Lung microvascular endothelial cell (primary cell): ENCODE data around the gene ZNF778. TPM values are rescaled to one million over a fixed set of nuclear protein-coding genes. Genes with fewer than 3 reads are reported as not detected.

Source experiments
- DNase-seq, 2 donors: peaks; one replicate each; pipeline versions ENCODE4 v3.0.0 to v3.0.0-alpha.2; 2010; ENCODE audit warnings: low read depth in 2 of 2
- total RNA-seq: library from RNA; depleted of rRNA; stranded (reverse); fragments of >200 nt; gene quantifications from 2 replicates; pipeline ENCODE4 v1.2.1, GENCODE V29; 2014

ZNF778 gene
- 6.3 and 8.7 TPM in 2 replicates for total RNA-seq

GRCh38 chr16:89217388-89218191 lies at the start of gene ZNF778:
Gene ZNF778, plus strand, starts transcription at chr16:89217703. Its CDS starts 3,425 bp downstream, at chr16:89221128.
- DNase-seq = peak; percentile 90 to 91

- no peak for DNase-seq
These were observed 48.9 kb upstream of the ZNF778 start for GRCh38 chr16:89168381-89169189.

GRCh38 chr16:89169778-89170177 lies 47.7 kb upstream of the ZNF778 start:
- DNase-seq = no peak

- no peak for DNase-seq
These were observed 46.9 kb upstream of the ZNF778 start for GRCh38 chr16:89170346-89171215.

- peak; percentile 89 to 93 for DNase-seq
These were observed 46.0 kb upstream of the ZNF778 start, which contains the start of gene CDH15 for GRCh38 chr16:89171216-89172170. Gene CDH15, plus strand, starts transcription at chr16:89171748. Its CDS starts 84 bp downstream, at chr16:89171832.

GRCh38 chr16:89172171-89172527 lies 45.4 kb upstream of the ZNF778 start:
- DNase-seq = no peak

DNA sequence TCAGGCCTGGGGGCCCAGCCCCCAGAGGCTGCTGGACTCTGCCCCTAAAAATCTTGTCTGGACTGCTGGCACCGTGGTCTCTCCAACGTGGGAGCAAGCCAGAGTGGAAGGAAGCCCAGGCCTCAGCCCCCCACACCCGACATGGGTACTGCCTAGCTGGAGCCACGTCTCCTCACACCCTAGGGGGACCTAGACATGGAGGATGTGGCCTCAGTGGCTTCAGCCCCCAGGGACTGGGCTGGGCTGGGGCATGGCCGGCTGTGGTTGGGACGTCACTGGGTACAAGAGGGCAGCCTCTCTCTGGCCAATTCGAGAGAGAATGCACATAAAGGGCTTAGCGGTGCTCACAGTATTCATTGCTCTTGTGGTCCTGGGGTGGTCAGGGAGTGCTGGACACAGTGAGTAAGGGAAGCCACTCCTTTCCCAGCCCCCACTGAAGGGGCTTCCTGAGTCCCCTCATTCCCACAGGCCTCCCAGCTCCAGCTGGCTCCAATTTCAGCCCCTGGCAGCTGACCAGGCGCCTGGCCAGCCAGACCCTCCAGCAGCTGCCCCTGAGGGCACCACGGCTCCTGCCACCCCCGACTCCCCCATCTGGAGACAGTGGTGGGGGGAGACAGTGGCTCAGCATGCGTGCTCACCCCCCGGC lies 44.9 kb upstream of the ZNF778 start:
- no peak for DNase-seq

DNA sequence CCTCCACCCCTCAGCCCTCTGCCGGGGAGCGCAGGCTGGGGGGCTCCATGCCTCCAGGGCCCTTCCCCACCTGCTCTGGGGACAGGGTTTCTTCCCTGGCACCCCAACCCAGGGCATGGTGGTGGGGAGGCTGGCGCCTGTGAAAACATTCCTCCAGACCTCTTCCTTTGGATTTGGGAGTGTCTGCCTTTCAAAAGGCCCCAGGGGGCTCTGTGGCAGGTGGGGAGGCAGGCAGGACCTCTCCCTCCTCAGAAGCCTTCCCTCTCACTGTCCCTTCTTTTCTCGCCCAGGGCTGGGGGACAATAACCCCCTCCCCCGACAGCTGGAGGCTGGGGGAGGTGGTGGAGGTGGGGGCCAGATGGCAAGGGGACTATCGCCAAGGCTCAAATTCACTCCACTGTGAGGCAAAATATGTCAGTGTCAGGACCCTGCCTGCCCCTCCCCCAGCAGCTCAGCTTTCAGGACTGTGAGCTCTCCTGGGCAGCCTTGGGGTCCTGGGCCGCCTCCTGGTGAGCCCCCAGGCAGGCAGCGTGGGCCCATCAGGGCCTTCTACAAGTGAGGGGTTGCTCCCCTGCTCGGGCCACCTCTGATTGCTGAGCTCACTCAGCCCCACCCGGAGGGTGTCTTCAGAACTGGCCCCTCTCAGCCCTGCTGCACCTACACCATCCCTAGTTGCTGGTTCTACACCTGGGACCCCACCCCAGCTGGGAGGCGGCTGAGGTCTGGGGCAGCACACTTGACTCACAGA lies 44.2 kb upstream of the ZNF778 start:
- DNase-seq = no peak

GRCh38 chr16:89174055-89174827 lies 43.3 kb upstream of the ZNF778 start:
- DNase-seq = no peak

- DNase-seq = no peak
These were observed 42.6 kb upstream of the ZNF778 start for GRCh38 chr16:89174877-89175276.

DNA sequence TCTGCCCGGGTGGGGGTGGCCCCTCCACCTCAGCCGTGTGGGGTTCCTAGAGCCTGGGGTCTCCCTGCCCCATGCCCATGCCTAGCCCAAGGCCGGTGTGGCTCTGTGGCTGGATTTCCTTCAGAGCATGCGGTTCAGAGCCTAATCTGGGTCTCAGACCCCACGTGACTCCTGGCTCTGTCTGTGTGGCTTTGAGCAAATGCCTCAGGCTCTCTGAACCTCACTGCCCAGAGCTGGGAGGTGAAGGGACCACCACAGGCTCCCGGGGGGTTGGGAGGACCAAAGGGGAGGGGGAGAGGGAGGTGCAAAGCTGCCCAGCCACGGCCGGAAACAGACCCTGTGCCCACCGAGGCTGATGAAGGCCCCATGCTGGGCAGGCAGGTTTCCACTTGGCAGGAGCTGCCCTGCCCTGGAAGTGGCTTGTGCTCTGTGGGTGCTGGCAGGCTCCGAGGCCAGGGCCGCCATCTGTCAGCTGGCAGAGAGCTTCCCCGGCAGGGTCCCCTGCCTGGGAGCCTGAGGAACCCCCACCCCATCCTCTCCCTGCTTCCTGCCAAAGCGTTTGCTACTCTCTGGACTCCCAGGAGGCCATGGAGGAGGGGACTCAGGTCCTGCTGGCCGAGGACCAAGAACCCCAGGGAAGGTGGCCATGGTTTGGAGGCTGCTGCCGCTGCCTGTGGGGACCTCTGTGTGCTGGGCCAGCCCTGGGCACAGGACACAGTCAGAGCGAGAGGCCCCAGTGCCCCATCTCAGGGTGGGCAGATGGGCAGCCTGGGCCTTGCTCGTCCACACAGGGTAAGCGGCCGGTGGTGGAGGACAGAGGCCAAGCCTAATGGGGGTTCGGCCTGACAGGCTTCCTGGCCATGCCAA lies 42.0 kb upstream of the ZNF778 start:
- DNase-seq = no peak

DNA sequence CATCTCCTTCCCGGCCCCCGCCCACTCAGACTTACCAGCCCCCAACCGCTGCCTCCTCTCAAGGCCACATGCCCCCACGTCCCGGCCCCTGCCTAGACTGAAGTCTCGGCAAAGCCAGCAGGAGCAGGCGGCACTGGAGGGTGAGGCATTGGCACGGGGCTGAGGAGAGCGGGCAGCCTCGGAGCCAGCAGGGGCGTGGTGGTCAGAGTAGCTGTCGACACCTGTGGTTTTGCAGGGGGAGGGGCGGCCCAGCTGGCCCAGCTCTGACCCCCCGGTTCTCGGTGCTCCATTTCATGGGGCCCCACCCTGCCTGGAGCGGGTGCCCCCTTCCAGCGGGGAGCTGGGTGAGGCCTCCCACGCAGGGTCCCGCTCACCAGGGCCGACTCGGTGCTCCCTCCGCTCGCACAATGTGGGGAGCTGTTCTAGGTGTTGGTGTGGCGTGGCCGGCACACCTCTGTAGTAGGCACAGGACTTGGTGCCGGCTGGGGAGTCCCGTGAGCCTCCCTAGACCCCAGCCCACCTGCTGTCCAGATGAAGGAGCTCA lies 41.3 kb upstream of the ZNF778 start:
- no peak for DNase-seq

DNA sequence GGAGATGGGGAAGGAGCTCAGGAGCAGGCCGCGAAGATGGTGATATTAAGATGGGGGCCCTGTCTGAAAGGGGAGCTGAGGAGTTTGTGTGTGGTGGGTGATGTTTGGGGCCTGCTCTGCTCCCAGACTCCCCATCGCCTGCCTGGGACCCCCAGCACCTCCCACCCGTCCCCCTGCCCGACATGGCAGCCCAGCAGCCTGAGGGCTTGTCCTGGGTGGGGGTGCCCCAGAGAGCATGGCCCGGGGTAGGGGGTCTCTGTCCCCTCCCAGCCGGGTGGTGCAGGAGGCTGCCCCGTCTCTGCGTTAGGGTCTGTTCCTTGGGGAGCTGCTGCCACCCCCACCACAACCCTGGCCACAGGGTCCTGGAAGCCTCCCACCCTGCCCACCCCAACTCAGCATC lies 40.8 kb upstream of the ZNF778 start:
- DNase-seq = no peak

DNA sequence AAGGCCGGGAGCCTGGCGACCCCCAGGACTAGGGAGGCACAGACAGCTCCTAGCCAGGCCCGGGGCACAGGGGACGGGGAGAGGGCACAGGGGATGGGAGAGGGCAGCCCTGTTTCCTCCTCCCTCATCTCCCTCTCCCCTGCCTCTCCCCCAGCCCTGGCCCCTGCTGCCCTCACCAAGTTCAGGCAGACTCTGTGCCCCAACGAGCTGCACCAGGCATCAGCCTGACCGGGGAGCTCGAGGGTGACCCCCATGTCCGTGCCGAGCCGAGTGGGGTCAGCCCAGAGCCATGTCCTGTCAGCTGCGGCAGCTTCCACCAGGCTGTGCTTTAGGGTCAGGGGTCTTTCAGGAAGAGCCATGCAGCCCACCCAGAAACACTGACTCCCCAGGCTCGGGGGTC lies 40.0 kb upstream of the ZNF778 start:
- DNase-seq = no peak

DNA sequence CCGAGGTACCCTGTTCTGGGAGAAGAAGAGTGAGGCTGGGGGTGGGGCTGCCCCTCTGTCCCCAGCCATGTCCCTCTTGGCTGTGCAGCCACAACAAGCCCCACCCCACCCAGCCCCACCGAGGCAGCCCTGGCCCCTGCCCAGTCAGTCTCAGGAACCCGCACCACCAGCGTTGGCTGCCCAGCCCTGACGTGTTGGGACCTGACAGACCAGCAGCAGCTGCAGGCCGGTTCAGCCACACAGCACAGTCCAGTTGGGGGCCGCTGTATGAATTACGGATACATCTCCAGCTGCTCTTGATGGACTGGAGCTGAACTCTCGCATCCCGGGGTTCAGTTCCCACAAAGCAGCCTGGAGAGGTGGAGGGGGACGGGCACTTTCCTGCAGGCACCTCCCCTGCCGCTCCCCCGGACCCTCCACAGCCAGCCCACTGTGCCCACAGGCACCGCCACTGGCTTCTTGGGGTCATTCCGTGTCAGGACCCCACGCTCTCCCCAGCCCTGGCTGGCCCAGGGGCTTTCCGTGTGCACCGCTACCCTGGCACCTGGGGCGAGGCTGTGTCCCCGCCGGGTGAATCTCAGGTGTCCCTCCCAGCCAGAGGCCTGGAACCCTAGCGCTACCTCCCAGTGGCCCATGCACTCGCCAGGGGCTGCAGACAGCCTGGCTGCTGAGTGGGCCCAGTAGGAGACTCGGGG lies 38.9 kb upstream of the ZNF778 start:
- no peak for DNase-seq

DNA sequence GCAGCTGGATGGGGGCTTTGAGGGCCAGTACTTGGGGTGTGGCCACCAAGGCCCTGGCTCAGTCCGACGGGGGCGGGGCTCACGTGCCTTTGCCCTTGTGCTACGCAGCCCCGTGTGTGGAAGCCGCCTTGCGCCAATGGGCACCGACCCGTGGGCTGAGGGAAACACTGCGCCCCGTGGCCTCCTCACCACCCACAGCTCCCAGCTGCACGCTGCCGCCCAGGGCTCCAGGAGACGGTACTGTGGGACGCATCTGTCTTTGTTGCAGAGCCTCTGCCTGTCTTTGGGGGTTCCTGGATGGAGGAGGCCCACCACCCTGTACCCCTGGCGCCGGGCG lies 38.4 kb upstream of the ZNF778 start:
- DNase-seq = no peak
